ENCODE data around the gene FAH.
A peak's percentile ranks its signal among the peaks of the same experiment; 100 is the strongest.
"Not testable (repeated sequence)": the region's sequence is repeated elsewhere in the genome, so short reads cannot be mapped to it uniquely, and the experiment has no call there.

Gene FAH
- total RNA-seq: 4.1 to 13.3 reads per million in 2 donors

GRCh38 chr15:80152896-80153876 lies at the start of gene FAH:
Gene FAH, plus strand, starts transcription at chr15:80152999. Its CDS starts 56 bp downstream, at chr15:80153055.
- peak; percentile 11 for DNase-seq

- no peak for DNase-seq
Observed at GRCh38 chr15:80105193-80105592, 47.6 kb upstream of the FAH start.

- no peak for DNase-seq
Observed at GRCh38 chr15:80105595-80105994, 47.2 kb upstream of the FAH start.

GRCh38 chr15:80106051-80106450 lies 46.7 kb upstream of the FAH start:
- no peak for DNase-seq

GRCh38 chr15:80107204-80107603 lies 45.6 kb upstream of the FAH start:
- no peak for DNase-seq

- DNase-seq: no peak
Observed at GRCh38 chr15:80107774-80108173, 45.0 kb upstream of the FAH start.

GRCh38 chr15:80109388-80109787 lies 43.4 kb upstream of the FAH start:
- DNase-seq: no peak

GRCh38 chr15:80110920-80111319 lies 41.9 kb upstream of the FAH start:
- DNase-seq: no peak

- no peak for DNase-seq
Observed at GRCh38 chr15:80114114-80114513, 38.7 kb upstream of the FAH start.

- DNase-seq: no peak
Observed at GRCh38 chr15:80115021-80115420, 37.8 kb upstream of the FAH start.

- no peak for DNase-seq
Observed at GRCh38 chr15:80118956-80119355, 33.8 kb upstream of the FAH start.

- DNase-seq: no peak
Observed at GRCh38 chr15:80120636-80121035, 32.2 kb upstream of the FAH start.

GRCh38 chr15:80121546-80121945 lies 31.3 kb upstream of the FAH start:
- DNase-seq: no peak

- DNase-seq: no peak
Observed at GRCh38 chr15:80123034-80123433, 29.8 kb upstream of the FAH start.

GRCh38 chr15:80127253-80127652 lies 25.5 kb upstream of the FAH start:
- DNase-seq: not testable (repeated sequence)

- no peak for DNase-seq
Observed at GRCh38 chr15:80127911-80128310, 24.9 kb upstream of the FAH start.

GRCh38 chr15:80132382-80132781 lies 20.4 kb upstream of the FAH start:
- no peak for DNase-seq

- no peak for DNase-seq
Observed at GRCh38 chr15:80136854-80137253, 15.9 kb upstream of the FAH start.

- no peak for DNase-seq
Observed at GRCh38 chr15:80138961-80139360, 13.8 kb upstream of the FAH start.

GRCh38 chr15:80140909-80141308 lies 11.9 kb upstream of the FAH start:
- no peak for DNase-seq

- DNase-seq: no peak
Observed at GRCh38 chr15:80141916-80142598, 10.7 kb upstream of the FAH start.

GRCh38 chr15:80142646-80143045 lies 10.2 kb upstream of the FAH start:
- DNase-seq: no peak

GRCh38 chr15:80151148-80151547 lies 1.7 kb upstream of the FAH start:
- DNase-seq: no peak

- no peak for DNase-seq
Observed at GRCh38 chr15:80151576-80151975, 1.2 kb upstream of the FAH start.

Measured in T-helper 9 cell (primary cell).